Stimulated activated CD4-positive, alpha-beta T cell treated with anti-CD3 and anti-CD28 coated beads, Interleukin-12 subunit alpha, Interleukin-12 subunit beta, amount 100 ng/mL, for 48 hours (primary cell): ENCODE measurements around the gene PI4KA.

Experiments
- DNase-seq, 3 donors: peaks; one replicate each; pipeline ENCODE4 v3.0.0-alpha.2; 2020; ENCODE audit warnings: low read depth in 2 of 3, low spot score in 1 of 3

The PI4KA gene

GRCh38 chr22:20793748-20794649 is 64.6 kb downstream of the PI4KA start:
- DNase-seq: no peak

GRCh38 chr22:20792966-20793728 is 65.5 kb downstream of the PI4KA start:
- DNase-seq: no peak

- DNase-seq: no peak
These were observed 66.2 kb downstream of the PI4KA start for GRCh38 chr22:20792221-20792965.

GRCh38 chr22:20788627-20789344 is 69.8 kb downstream of the PI4KA start:
- no peak for DNase-seq

GRCh38 chr22:20787746-20788626 is 70.6 kb downstream of the PI4KA start:
- DNase-seq: no peak

GRCh38 chr22:20787223-20787622 is 71.4 kb downstream of the PI4KA start:
- no peak for DNase-seq

- no peak for DNase-seq
These were observed 72.1 kb downstream of the PI4KA start for GRCh38 chr22:20786536-20786979.

- no peak for DNase-seq
These were observed 72.6 kb downstream of the PI4KA start for GRCh38 chr22:20786048-20786447.

GRCh38 chr22:20785415-20785814 is 73.2 kb downstream of the PI4KA start:
- DNase-seq: no peak

- peak in 2 of 3 donors; percentile 16 to 47 for DNase-seq
These were observed 74.5 kb downstream of the PI4KA start for GRCh38 chr22:20783844-20784723.

GRCh38 chr22:20783300-20783673 is 75.3 kb downstream of the PI4KA start:
- no peak for DNase-seq

- DNase-seq: no peak
These were observed 75.9 kb downstream of the PI4KA start for GRCh38 chr22:20782596-20783299.

GRCh38 chr22:20782083-20782482 is 76.5 kb downstream of the PI4KA start:
- DNase-seq: no peak

GRCh38 chr22:20781272-20781990 is 77.2 kb downstream of the PI4KA start:
- peak; percentile 11 to 34 (median 18) for DNase-seq

GRCh38 chr22:20779818-20780158 is 78.8 kb downstream of the PI4KA start:
- no peak for DNase-seq

- DNase-seq: no peak
These were observed 79.4 kb downstream of the PI4KA start for GRCh38 chr22:20779014-20779817.
